Mononuclear cell (primary cell): ENCODE data around the gene TRIM68. TPM values are rescaled to one million over a fixed set of nuclear protein-coding genes. Genes with fewer than 3 reads are reported as not detected.

Experiments
- H3K27me3 ChIP-seq: 2 replicates; pipeline ENCODE4 v1.6.0; 2011; ENCODE audit warnings: low read length, control low read depth; ENCODE audit not compliant: insufficient read depth
- H3K4me1 ChIP-seq: 2 replicates; pipeline ENCODE4 v1.5.1; 2011; ENCODE audit warnings: mild to moderate bottlenecking, low read length, control low read depth; ENCODE audit not compliant: insufficient read depth
- H3K4me3 ChIP-seq: 2 replicates; pipeline ENCODE4 v1.5.1; 2011; ENCODE audit warnings: mild to moderate bottlenecking, low read length, moderate library complexity
- H3K9me3 ChIP-seq: 2 replicates; pipeline ENCODE4 v1.5.1; 2011; ENCODE audit warnings: low read depth, mild to moderate bottlenecking, control low read depth, low read length
- total RNA-seq: library from RNA; depleted of rRNA; stranded (reverse); fragments of >200 nt; gene quantifications from one replicate; pipeline ENCODE4 v1.2.3, GENCODE V29; 2012

Gene TRIM68
- 7.3 TPM for total RNA-seq

- Histone ChIP-seq H3K27me3 (no peaks in the 10 kb centered on the region), H3K9me3 (no peaks in the 10 kb centered on the region), H3K4me3 (peak within 1 kb of the TSS; percentile 65), H3K4me1 (peaks cover 17% of the 10 kb centered on the region)
These were observed at the start of gene TRIM68 for GRCh38 chr11:4607781-4608666. Gene TRIM68, minus strand, starts transcription at chr11:4608231. Its CDS starts 2,727 bp downstream, at chr11:4605504.

- H3K4me3 ChIP-seq: no peak overlapping the region
- H3K27me3 ChIP-seq: no peaks in the 10 kb centered on the region
- H3K9me3 ChIP-seq: no peaks in the 10 kb centered on the region
- H3K4me1 ChIP-seq: no peaks in the 10 kb centered on the region
These were observed 46.8 kb upstream of the TRIM68 start for GRCh38 chr11:4654635-4655369.

DNA sequence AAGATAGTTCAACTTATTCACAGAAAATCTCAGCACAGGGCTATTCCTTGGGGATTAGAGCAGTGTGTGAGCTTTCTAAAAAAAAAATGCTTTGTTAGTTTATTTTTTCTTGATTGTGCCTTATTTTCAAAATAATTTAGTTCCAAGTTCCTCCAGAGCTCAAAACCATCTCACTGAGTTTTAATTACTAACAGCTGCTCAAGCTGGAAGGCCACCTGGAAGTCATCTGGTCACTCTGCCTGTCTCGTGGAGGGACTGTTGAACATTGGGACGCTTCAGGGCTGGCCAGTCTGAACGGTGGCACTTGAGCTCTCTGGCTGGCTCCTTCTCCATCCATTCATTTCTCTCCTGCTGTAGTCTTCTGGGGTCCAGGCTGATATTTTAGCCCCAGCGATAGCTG is 39.7 kb upstream of the TRIM68 start:
- Histone ChIP-seq H3K4me1 (no peaks in the 10 kb centered on the region), H3K9me3 (no peaks in the 10 kb centered on the region), H3K4me3 (no peak overlapping the region), H3K27me3 (no peaks in the 10 kb centered on the region)

DNA sequence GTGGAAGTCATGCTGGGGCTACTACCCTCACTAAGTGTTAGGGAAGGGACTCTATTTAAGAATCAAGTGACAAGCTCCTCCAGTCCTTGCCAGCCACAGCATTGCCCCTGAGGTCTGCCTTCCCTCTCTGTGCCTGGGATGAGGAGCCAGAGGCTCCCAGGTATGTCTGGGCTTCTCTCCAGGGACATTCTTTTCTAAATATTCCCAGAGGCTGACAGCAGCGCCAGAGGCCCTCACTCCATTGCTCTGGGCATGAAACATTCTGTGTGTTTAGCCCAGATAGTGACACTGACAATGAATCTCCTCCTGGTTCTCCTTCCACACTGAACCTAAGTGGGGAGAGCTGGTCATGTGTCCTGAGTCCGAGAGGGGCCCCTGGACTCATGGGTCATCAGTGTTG is 37.9 kb upstream of the TRIM68 start:
- no peak overlapping the region for H3K4me3 ChIP-seq
- no peaks in the 10 kb centered on the region for H3K4me1 ChIP-seq
- no peaks in the 10 kb centered on the region for H3K9me3 ChIP-seq
- H3K27me3 ChIP-seq: no peaks in the 10 kb centered on the region

- Histone ChIP-seq H3K4me3 (no peak overlapping the region), H3K27me3 (no peaks in the 10 kb centered on the region), H3K9me3 (no peaks in the 10 kb centered on the region), H3K4me1 (no peaks in the 10 kb centered on the region)
These were observed 36.2 kb upstream of the TRIM68 start for GRCh38 chr11:4644233-4644632.

GRCh38 chr11:4643682-4644081 is 35.7 kb upstream of the TRIM68 start, which contains the start of gene OR51E1:
Gene OR51E1, plus strand, starts transcription at chr11:4643982. Its CDS starts 8,545 bp downstream, at chr11:4652527.
- Histone ChIP-seq H3K27me3 (no peaks in the 10 kb centered on the region), H3K4me1 (no peaks in the 10 kb centered on the region), H3K4me3 (no peak within 1 kb of the TSS), H3K9me3 (no peaks in the 10 kb centered on the region)

GRCh38 chr11:4643076-4643475 is 35.0 kb upstream of the TRIM68 start:
- no peaks in the 10 kb centered on the region for H3K4me1 ChIP-seq
- no peaks in the 10 kb centered on the region for H3K27me3 ChIP-seq
- H3K9me3 ChIP-seq: no peaks in the 10 kb centered on the region

DNA sequence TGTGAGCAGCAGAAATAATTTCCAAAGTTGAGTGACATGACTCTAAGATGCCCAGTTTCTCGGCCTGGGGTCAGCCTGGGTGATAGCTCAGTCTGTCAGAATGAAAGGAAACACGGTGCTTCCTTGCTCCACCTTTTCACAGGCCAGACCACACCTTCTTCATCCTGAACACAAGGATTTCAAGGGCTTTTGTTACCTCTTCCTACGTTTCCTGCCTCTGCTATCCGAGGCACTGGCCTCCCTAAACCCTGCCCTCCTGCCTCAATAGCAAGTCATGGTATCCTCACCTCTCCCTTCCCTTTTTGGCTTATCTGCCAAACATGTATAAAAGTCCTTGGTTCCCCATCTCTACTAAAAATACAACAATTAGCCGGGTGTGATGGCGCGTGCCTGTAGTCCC is 34.0 kb upstream of the TRIM68 start:
- H3K4me1 ChIP-seq: no peaks in the 10 kb centered on the region
- no peaks in the 10 kb centered on the region for H3K9me3 ChIP-seq
- H3K4me3 ChIP-seq: no peak overlapping the region
- no peaks in the 10 kb centered on the region for H3K27me3 ChIP-seq

More at GRCh38 chr11:4643076-4643475, 35.0 kb upstream of the TRIM68 start:
- H3K4me3 ChIP-seq: no peak overlapping the region

- H3K27me3 ChIP-seq: no peaks in the 10 kb centered on the region
- no peaks in the 10 kb centered on the region for H3K9me3 ChIP-seq
- H3K4me3 ChIP-seq: no peak overlapping the region
- H3K4me1 ChIP-seq: no peaks in the 10 kb centered on the region
These were observed 33.5 kb upstream of the TRIM68 start for GRCh38 chr11:4641501-4641900.

- no peak overlapping the region for H3K4me3 ChIP-seq
- no peaks in the 10 kb centered on the region for H3K27me3 ChIP-seq
- no peaks in the 10 kb centered on the region for H3K4me1 ChIP-seq
These were observed 31.9 kb upstream of the TRIM68 start for GRCh38 chr11:4639931-4640330.

DNA sequence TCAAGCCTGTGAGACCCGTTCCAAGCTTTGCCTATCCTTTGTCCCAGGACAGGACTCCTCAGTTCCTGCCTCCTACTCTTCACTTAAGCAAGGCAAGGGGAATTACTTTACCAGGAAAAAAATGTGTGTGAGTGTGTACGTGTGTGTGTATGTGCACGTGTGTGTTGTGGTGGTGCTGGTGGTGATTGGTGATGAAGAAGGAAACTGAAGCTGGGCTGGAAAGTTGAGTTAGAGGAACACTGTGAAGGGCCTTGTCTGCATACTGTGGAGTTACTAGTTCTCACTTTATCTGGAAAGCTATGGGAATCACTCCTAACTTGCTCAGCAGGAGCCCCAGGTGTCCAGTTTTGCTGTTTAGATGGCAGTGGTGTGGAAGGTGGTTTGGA is 29.6 kb upstream of the TRIM68 start:
- no peak overlapping the region for H3K4me3 ChIP-seq
- no peaks in the 10 kb centered on the region for H3K4me1 ChIP-seq
- H3K27me3 ChIP-seq: peaks cover 3% of the 10 kb centered on the region
- H3K9me3 ChIP-seq: no peaks in the 10 kb centered on the region

More at GRCh38 chr11:4639931-4640330, 31.9 kb upstream of the TRIM68 start:
- no peaks in the 10 kb centered on the region for H3K9me3 ChIP-seq

DNA sequence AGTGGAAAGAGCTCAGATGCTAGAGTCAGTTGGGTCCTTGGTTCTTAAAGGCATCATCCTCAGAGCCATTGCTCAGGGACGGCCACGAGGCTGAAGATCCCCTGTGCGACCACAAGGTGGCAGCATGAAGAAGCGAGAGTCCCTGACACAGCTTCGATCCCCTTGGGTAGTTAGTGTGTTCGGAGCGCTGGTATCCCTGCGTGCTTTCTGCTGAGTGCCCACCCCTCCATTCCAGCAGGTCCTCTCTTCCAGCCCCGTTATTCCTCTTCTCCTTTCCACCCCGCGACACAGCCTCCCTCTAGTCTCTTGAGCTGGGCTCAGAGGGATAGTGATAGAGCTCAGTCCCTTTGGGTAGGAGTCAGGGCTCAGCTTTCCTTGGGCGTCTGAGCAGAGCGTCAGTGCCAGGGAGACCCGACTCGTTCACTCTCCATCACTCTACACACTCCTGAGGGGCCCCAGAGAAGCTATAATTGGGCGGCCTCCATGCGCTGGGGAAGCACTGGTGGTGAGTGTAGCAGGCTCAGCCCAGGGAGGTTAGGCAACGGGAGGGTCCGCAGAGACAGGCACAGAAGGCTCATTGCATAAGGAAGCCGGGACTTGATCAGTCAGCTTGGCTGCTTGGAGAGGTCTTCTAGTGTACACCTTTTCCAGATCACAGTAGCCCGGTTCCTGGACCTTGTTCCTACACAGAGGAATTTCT is 29.1 kb upstream of the TRIM68 start, which contains the start of gene OR51D1:
TSS of gene OR51D1 (plus strand) at position 516 of the 700 bp plus-strand sequence. CDS start 2,314 bp downstream, outside the sequence.
- no peak within 1 kb of the TSS for H3K4me3 ChIP-seq
- H3K9me3 ChIP-seq: no peaks in the 10 kb centered on the region
- H3K4me1 ChIP-seq: no peaks in the 10 kb centered on the region
- peaks cover 3% of the 10 kb centered on the region for H3K27me3 ChIP-seq

DNA sequence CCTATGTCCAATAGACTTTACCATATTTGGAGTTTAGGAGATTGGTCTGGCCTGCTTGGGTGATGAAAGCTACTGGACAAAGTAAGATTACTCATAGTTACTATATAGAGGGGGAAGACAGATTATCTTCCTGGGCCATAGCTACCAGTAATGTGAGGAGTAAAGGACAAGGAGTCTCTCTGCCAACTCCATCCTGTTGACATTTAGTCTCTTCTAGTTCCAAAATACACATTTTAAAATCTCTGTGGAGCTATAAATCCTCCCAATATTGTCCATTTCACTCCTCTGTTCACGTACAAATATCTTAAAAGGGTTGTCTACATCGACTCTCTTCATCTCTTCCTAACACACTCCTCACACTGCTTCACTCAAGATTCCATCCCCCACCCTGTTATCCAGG is 28.1 kb upstream of the TRIM68 start:
- H3K4me1 ChIP-seq: no peaks in the 10 kb centered on the region
- H3K27me3 ChIP-seq: peaks cover 3% of the 10 kb centered on the region
- no peak overlapping the region for H3K4me3 ChIP-seq
- H3K9me3 ChIP-seq: no peaks in the 10 kb centered on the region

- no peaks in the 10 kb centered on the region for H3K4me1 ChIP-seq
- peaks cover 5% of the 10 kb centered on the region for H3K9me3 ChIP-seq
- H3K4me3 ChIP-seq: no peak overlapping the region
- H3K27me3 ChIP-seq: peaks cover 2% of the 10 kb centered on the region
These were observed 18.4 kb upstream of the TRIM68 start for GRCh38 chr11:4626207-4627099.
